Right lobe of liver (tissue), 6 donors: ENCODE data around the gene POLR2H. TPM values are rescaled to one million over a fixed set of nuclear protein-coding genes. Genes with fewer than 3 reads are reported as not detected.
A peak's percentile ranks its signal among the peaks of the same experiment; 100 is the strongest.

Experiments used
- ATAC-seq, 4 donors: fragments of 200-7000 bp; cut with Tn5 transposase; one replicate each; pipeline ENCODE4 v1.9.1; 2020; ENCODE audit warnings: mild to moderate bottlenecking in 4 of 4, moderate library complexity in 4 of 4
- DNase-seq, 3 donors: peaks; one replicate each; pipeline ENCODE4 v3.0.0-alpha.2; 2020
- H3K27ac ChIP-seq, 3 donors: fragments of 200-600 bp; one replicate each; pipeline ENCODE4 v1.8.0; 2022
- H3K27me3 ChIP-seq, 2 donors: fragments of 200-600 bp; one replicate each; pipeline ENCODE4 v1.8.0; 2022
- H3K36me3 ChIP-seq, 4 donors: fragments of 200-600 bp; sonication (generic) in 1 of 4; one replicate each; pipeline versions ENCODE4 v1.5.1 to v1.8.0; 2017 to 2022; ENCODE audit warnings: control low read depth in 1 of 4
- H3K4me1 ChIP-seq, 4 donors: fragments of 200-600 bp; sonication (generic) in 1 of 4; one replicate each; pipeline versions ENCODE4 v1.5.1 to v1.8.0; 2017 to 2022; ENCODE audit warnings: control low read depth in 1 of 4
- H3K4me3 ChIP-seq, 3 donors: fragments of 200-600 bp; one replicate each; pipeline ENCODE4 v1.8.0; 2022
- H3K9me3 ChIP-seq, 4 donors: fragments of 200-600 bp; sonication (generic) in 1 of 4; one replicate each; pipeline versions ENCODE4 v1.5.1 to v1.8.0; 2017 to 2022; ENCODE audit warnings: control low read depth in 1 of 4
- POLR2A ChIP-seq: fragments of 450-650 bp; IDR thresholded peaks from one replicate; pipeline ENCODE4 v1.6.1; 2017; ENCODE audit warnings: antibody characterized with exemption, mild to moderate bottlenecking
- WGBS: methylation state at CpG from one replicate; pipeline ENCODE4 v1.1.6; 2018; ENCODE audit warnings: low coverage, low lambda C conversion rate; ENCODE audit not compliant: insufficient coverage; ENCODE audit errors: missing lambda C conversion rate; 5-methylcytosine and 5-hydroxymethylcytosine counted together
- intact Hi-C, 2 donors: fragments of 100-400 bp; cut with DNase I; formaldehyde crosslinking; loops; one replicate each; pipeline versions ENCODE4 v1.11.2 to v1.14.1; 2022
- total RNA-seq, 6 experiments: library from RNA; depleted of rRNA in 2 of 6; stranded (reverse); fragments of >200 nt in 2 of 6; fragmentation: NEBNext Ultra II Directional in 3 of 6; extraction: Animal tissue kit (Norgen Biotek cat#: 25700) in 3 of 6; gene quantifications; one replicate each; pipeline versions ENCODE4 v1.1.0 to v1.2.4, GENCODE V29; 2016 to 2023
- TF ChIP-seq, protein P1 (sequence below), 4 donors: fragments of 200-600 bp in 3 of 4; fragments of 450-650 bp in 1 of 4; IDR thresholded peaks; one replicate each; pipeline versions ENCODE4 v1.5.1 to v1.8.0; 2016 to 2022; ENCODE audit warnings: antibody characterized with exemption in 4 of 4, mild to moderate bottlenecking in 2 of 4
- donor health status: DM: no; HTN: yes; CAD: no.
- donor health status: DM: no; HTN: no; CAD: no.
- donor health status: DM: no; HTN: no; CAD: no.
- donor health status: DM: no; HTN: yes; CAD: no.
- donor health status: DM: no; HTN: yes; CAD: no.

POLR2H gene
- total RNA-seq, 6 experiments from 2014 or later = 27.4 to 65.7 (median 35.3) TPM

DNA sequence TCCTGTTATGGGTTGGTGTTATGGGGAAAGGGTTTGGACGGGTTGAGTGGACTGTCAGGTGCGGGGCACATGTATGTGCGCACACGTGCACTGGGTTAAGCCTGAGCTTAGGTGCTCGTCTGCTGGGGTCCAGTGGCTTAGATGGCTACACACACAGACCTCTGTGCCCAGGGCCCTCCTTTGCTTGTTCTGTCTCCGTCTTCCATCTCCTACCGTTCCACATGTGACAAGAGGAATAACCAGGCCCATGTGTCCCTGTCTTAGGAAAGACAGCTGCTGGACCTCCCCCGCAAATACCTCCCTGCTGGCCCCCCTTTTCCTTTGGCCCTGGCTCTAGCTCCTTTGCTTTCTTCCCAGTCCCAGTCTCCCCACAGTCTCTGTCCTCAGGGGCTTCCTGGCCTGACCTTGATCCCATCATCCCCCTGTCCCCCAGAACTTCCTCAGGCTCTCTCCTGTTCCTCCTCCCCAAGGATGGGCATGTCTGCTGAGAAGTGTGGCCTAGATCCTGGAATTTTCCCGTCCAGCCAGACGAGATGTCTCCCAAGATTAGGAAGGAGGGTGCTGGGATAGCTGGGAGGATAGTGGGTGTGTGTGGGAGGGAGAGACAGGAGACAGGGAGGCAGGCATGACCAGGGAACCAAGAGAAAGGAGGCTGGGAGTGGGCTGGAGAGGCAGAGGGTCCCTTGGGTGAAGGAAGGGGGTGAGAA lies 17.3 kb downstream of the POLR2H start:
- Histone ChIP-seq H3K4me3 (peak overlapping the region; percentile 47 to 70 (median 63)), H3K27me3 (no peaks in the 10 kb centered on the region), H3K9me3 (no peaks in the 10 kb centered on the region), H3K4me1 (peaks cover 0 to 16% (median 0%) of the 10 kb centered on the region in 4 donors), H3K36me3 (peaks cover 0 to 18% (median 8%) of the 10 kb centered on the region in 4 donors), H3K27ac (peak overlapping the region; percentile 82 to 96 (median 91))
- WGBS = 15% methylated on average over 10 of the region's 10 CpGs
- no peak for TF ChIP-seq POLR2A
- TF ChIP-seq, protein P1, sequence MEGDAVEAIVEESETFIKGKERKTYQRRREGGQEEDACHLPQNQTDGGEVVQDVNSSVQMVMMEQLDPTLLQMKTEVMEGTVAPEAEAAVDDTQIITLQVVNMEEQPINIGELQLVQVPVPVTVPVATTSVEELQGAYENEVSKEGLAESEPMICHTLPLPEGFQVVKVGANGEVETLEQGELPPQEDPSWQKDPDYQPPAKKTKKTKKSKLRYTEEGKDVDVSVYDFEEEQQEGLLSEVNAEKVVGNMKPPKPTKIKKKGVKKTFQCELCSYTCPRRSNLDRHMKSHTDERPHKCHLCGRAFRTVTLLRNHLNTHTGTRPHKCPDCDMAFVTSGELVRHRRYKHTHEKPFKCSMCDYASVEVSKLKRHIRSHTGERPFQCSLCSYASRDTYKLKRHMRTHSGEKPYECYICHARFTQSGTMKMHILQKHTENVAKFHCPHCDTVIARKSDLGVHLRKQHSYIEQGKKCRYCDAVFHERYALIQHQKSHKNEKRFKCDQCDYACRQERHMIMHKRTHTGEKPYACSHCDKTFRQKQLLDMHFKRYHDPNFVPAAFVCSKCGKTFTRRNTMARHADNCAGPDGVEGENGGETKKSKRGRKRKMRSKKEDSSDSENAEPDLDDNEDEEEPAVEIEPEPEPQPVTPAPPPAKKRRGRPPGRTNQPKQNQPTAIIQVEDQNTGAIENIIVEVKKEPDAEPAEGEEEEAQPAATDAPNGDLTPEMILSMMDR (IDR thresholded peaks at IDR 0.05) = no peak
- ATAC-seq (peak in 1 of 4 donors; percentile 3), DNase-seq (peak in 1 of 3 donors; percentile 40)
- intact Hi-C loops = loop anchor here (10.0 kb wide), 2 partner anchors 86 to 136 kb away; no protein-coding TSS in a partner anchor

DNA sequence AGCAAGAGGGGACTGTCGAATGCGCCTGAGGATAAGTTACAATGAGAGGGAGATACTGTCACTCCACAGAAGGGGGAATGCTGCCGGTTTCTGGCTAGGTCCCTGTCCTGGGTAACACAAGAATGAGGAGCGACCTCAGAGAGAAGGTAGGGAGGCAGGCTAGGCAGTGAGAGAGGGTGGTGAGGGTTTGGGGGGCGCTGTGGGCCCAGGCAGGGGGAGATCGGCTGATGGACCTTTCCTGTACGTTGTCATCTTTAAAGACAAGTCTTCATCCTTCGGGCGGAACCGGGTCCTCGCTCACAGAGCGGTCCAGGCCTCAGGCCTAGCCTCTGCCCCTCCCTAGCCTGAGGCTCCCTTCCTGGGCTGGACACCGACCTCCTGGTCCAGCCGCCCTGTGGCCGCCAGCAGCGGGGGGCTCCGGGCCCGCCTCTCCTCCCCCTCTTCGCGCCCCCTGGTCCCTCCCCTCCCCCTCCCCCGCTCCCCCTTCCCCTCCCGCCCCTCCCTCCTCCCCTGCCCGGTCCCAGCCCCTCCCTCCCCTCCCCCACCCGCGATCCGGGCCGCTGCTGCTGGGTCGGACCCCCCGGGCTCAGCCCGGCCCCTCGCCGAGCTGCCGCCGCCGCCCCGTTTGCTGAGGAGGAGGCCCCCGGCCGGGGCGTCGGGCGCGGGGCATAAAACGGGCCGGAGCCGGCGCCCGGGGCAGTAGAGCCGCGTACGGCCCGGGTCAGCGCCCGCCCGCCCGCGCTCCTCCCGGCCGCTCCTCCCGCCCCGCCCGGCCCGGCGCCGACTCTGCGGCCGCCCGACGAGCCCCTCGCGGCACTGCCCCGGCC lies 18.1 kb downstream of the POLR2H start, which contains the start of gene CHRD:
Gene CHRD (plus strand): TSS at position 697 of the 827 bp plus-strand sequence. CDS start 265 bp downstream, outside the sequence.
- 13% methylated on average over 19 of the region's 71 CpGs for WGBS
- Histone ChIP-seq H3K9me3 (no peaks in the 10 kb centered on the region), H3K4me3 (peak within 1 kb of the TSS; percentile 54 to 70 (median 63)), H3K27ac (peak within 1 kb of the TSS; percentile 82 to 96 (median 91)), H3K4me1 (peaks cover 0 to 16% (median 0%) of the 10 kb centered on the region in 4 donors), H3K36me3 (peaks cover 0 to 18% (median 5%) of the 10 kb centered on the region in 4 donors), H3K27me3 (no peaks in the 10 kb centered on the region)
- DNase-seq = peak in 1 of 3 donors; percentile 62
- no peak for TF ChIP-seq POLR2A
- TF ChIP-seq, protein P1 (IDR thresholded peaks at IDR 0.05) = no peak
- intact Hi-C loops = loop anchor here (10.0 kb wide), 2 partner anchors 85 to 135 kb away; no protein-coding TSS in a partner anchor
- ATAC-seq = peak; percentile 2 to 28 (median 12)

DNA sequence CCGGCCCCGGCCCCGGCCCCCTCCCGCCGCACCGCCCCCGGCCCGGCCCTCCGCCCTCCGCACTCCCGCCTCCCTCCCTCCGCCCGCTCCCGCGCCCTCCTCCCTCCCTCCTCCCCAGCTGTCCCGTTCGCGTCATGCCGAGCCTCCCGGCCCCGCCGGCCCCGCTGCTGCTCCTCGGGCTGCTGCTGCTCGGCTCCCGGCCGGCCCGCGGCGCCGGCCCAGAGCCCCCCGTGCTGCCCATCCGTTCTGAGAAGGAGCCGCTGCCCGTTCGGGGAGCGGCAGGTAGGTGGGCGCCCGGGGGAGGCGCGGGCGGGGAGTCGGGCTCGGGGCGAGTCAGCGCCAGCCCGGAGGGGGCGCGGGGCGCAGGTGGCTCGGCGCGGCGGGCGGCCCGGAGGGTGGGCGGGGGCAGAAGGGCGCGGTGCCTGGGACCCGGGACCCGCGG lies 18.7 kb downstream of the POLR2H start:
- Histone ChIP-seq H3K36me3 (peaks cover 0 to 18% (median 6%) of the 10 kb centered on the region in 4 donors), H3K4me3 (peak overlapping the region; percentile 44 to 70 (median 54)), H3K4me1 (peaks cover 0 to 16% (median 0%) of the 10 kb centered on the region in 4 donors), H3K27ac (peak overlapping the region in 1 of 3 donors; percentile 96), H3K27me3 (no peaks in the 10 kb centered on the region), H3K9me3 (no peaks in the 10 kb centered on the region)
- ATAC-seq (peak; percentile 43 to 44 (median 44)), DNase-seq (peak; percentile 83 to 89 (median 87))
- intact Hi-C loops = no loop called here
- WGBS = 0% methylated on average over 5 of the region's 62 CpGs
- TF ChIP-seq, protein P1 (IDR thresholded peaks at IDR 0.05) = no peak
- TF ChIP-seq POLR2A = no peak

DNA sequence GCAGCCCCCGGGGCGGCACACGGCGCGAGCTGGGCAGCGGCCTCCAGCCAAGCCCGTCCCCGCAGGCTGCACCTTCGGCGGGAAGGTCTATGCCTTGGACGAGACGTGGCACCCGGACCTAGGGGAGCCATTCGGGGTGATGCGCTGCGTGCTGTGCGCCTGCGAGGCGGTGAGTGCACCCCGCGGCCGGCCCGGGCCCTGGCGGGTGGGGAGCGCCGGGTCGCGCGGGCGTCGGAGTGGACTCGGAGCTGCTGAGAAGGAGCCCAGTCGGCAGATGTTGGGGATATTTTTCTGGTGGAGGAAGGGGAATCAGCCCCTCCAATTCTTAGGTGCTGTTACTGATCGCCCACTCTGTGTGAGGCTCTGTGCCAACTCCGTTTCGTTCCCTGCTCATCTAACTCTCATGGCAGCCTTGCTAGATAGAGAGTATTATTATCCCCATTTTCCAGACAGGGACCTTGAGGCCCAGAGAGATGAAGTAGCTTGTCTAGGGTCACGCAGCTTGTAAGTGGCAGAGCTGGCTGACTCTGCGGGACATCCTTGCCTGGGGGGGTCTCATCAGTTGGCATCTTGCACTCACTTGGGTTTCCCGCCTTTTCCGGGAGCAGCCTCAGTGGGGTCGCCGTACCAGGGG lies 19.2 kb downstream of the POLR2H start:
- no peaks in the 10 kb centered on the region for H3K9me3 ChIP-seq
- intact Hi-C loops = no loop called here
- no peak for ATAC-seq
- peak in 1 of 3 donors; percentile 61 for DNase-seq
- peak overlapping the region; percentile 44 to 70 (median 54) for H3K4me3 ChIP-seq
- H3K4me1 ChIP-seq = peaks cover 0 to 16% (median 0%) of the 10 kb centered on the region in 4 donors
- no peaks in the 10 kb centered on the region for H3K27me3 ChIP-seq
- WGBS = 28% methylated on average over 3 of the region's 42 CpGs
- H3K27ac ChIP-seq = peak overlapping the region in 1 of 3 donors; percentile 66
- TF ChIP-seq, protein P1 (IDR thresholded peaks at IDR 0.05) = no peak
- TF ChIP-seq POLR2A = no peak
- peaks cover 0 to 14% (median 4%) of the 10 kb centered on the region in 4 donors for H3K36me3 ChIP-seq
